ENCODE results near the gene FBRSL1.

DNA sequence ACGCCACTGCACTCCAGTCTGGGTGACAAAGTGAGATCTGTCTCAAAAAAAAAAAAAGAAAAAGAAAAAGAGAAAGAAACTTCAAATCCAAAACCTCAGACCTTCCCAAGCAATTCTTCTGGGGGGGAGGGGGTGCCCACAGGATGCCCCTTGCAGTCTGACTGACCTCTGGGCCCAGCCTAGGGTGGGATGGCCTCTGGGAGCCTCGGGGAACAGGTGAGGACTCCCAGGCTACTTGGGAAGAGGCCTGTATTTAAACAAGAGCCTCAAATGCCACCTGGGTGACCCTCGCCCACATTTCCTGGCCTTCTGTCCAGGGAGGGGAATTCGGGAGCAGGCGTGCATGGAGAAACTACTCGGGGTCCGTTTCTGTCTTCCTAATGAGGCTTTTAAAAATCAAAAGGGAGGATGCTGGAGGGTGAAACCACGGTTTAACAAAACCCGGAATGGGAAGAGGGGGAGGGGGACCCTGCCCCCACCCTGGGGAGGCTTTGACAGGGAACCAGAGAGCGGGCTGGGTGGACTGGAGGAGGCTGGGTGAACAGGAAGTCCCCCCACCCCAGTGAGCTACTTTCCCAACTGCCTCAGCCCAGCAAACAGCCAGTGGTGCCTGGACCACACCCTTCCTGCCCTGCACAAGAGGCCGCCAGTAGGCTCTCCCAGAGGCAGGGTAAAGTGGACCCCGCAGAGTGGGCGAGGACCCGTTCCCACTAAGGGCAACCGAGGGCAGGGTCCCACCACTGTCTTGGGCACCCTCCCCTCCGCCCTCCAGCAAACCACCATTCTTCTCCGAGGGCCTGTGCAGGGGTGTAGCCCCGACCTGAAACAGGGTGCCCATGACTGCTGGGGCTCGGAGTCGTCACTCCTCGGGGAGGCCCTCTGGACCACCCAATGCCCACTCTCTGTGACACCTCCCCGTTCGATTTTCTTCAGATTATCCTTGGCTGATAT lies 1.5 kb upstream of the FBRSL1 start:
- TF ChIP-seq POLR2A (IDR thresholded peaks at IDR 0.05) (no peak), POLR2AphosphoS5 (IDR thresholded peaks at IDR 0.05) (no peak)
- TF ChIP-seq, protein P1, sequence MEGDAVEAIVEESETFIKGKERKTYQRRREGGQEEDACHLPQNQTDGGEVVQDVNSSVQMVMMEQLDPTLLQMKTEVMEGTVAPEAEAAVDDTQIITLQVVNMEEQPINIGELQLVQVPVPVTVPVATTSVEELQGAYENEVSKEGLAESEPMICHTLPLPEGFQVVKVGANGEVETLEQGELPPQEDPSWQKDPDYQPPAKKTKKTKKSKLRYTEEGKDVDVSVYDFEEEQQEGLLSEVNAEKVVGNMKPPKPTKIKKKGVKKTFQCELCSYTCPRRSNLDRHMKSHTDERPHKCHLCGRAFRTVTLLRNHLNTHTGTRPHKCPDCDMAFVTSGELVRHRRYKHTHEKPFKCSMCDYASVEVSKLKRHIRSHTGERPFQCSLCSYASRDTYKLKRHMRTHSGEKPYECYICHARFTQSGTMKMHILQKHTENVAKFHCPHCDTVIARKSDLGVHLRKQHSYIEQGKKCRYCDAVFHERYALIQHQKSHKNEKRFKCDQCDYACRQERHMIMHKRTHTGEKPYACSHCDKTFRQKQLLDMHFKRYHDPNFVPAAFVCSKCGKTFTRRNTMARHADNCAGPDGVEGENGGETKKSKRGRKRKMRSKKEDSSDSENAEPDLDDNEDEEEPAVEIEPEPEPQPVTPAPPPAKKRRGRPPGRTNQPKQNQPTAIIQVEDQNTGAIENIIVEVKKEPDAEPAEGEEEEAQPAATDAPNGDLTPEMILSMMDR (IDR thresholded peaks at IDR 0.05), result no peak

All from breast epithelium (tissue), 3 donors.